RKO (cell line): ENCODE results near the gene CDC42EP4.
A peak's percentile ranks its signal among the peaks of the same experiment; 100 is the strongest.

Source experiments
- DNase-seq: peaks from one replicate; pipeline ENCODE4 v3.0.0-alpha.2; 2016; ENCODE audit warnings: low spot score

The CDC42EP4 gene

GRCh38 chr17:73311781-73312641 lies at the start of gene CDC42EP4:
TSS of gene CDC42EP4 (minus strand) at chr17:73312001. CDS start at chr17:73286500, 25,501 bp downstream.
- DNase-seq: peak; percentile 91

GRCh38 chr17:73360961-73361761 lies 49.4 kb upstream of the CDC42EP4 start:
- no peak for DNase-seq

GRCh38 chr17:73359987-73360410 lies 48.2 kb upstream of the CDC42EP4 start:
- DNase-seq: no peak

GRCh38 chr17:73359352-73359751 lies 47.6 kb upstream of the CDC42EP4 start:
- DNase-seq: no peak

- DNase-seq: no peak
Observed at GRCh38 chr17:73358668-73359067, 46.9 kb upstream of the CDC42EP4 start.

- no peak for DNase-seq
Observed at GRCh38 chr17:73357981-73358380, 46.2 kb upstream of the CDC42EP4 start.

GRCh38 chr17:73357318-73357717 lies 45.5 kb upstream of the CDC42EP4 start:
- DNase-seq: no peak

- DNase-seq: no peak
Observed at GRCh38 chr17:73356561-73357170, 44.9 kb upstream of the CDC42EP4 start.

- no peak for DNase-seq
Observed at GRCh38 chr17:73354423-73355284, 42.9 kb upstream of the CDC42EP4 start.

GRCh38 chr17:73352261-73352660 lies 40.5 kb upstream of the CDC42EP4 start:
- no peak for DNase-seq

- DNase-seq: no peak
Observed at GRCh38 chr17:73351764-73352163, 40.0 kb upstream of the CDC42EP4 start.

- DNase-seq: no peak
Observed at GRCh38 chr17:73350864-73351263, 39.1 kb upstream of the CDC42EP4 start.

GRCh38 chr17:73349647-73350046 lies 37.8 kb upstream of the CDC42EP4 start:
- no peak for DNase-seq

- DNase-seq: no peak
Observed at GRCh38 chr17:73349138-73349537, 37.3 kb upstream of the CDC42EP4 start.

- no peak for DNase-seq
Observed at GRCh38 chr17:73348829-73349095, 37.0 kb upstream of the CDC42EP4 start.

GRCh38 chr17:73348018-73348828 lies 36.4 kb upstream of the CDC42EP4 start:
- no peak for DNase-seq

- DNase-seq: no peak
Observed at GRCh38 chr17:73347351-73347750, 35.5 kb upstream of the CDC42EP4 start.

GRCh38 chr17:73346501-73347162 lies 34.8 kb upstream of the CDC42EP4 start:
- DNase-seq: no peak

- no peak for DNase-seq
Observed at GRCh38 chr17:73343739-73344454, 32.1 kb upstream of the CDC42EP4 start.

- no peak for DNase-seq
Observed at GRCh38 chr17:73343168-73343634, 31.4 kb upstream of the CDC42EP4 start.
